OCI-LY7 (cell line): Measurements from ENCODE around the gene CCDC47. TPM values are rescaled to one million over a fixed set of nuclear protein-coding genes. Genes with fewer than 3 reads are reported as not detected.

Experiments used
- BruUV-seq: library from RNA; stranded (reverse); fragments of 400-500 nt; replicated peaks from 2 replicates; lab custom pipeline; 2021; lab: Mats Ljungman, UMichigan
- CTCF ChIA-PET: fragments of 300-600 bp; sonication (Branson Sonifier 250); formaldehyde crosslinking; loops from one replicate; lab custom pipeline; 2022; ENCODE audit warnings: antibody characterized with exemption; ENCODE audit not compliant: unreplicated experiment; lab: Charles Lee
- POLR2A ChIA-PET: fragments of 300-600 bp; sonication (Branson Sonifier 250); formaldehyde crosslinking; loops from one replicate; lab custom pipeline; 2022; ENCODE audit warnings: antibody characterized with exemption; lab: Charles Lee
- DNase-seq: peaks from one replicate; pipeline ENCODE4 v3.0.0-alpha.2; 2015; ENCODE audit warnings: low spot score
- H2AFZ ChIP-seq: fragments of 200-600 bp; sonication (generic), shearing (Covaris generic); 2 replicates; pipeline ENCODE4 v1.6.1; 2014; ENCODE audit warnings: mild to moderate bottlenecking, antibody characterized with exemption, low read length, moderate library complexity
- H3K27ac ChIP-seq: fragments of 200-600 bp; sonication (generic); 2 replicates; pipeline ENCODE4 v1.5.1; 2014; ENCODE audit warnings: mixed run types, low read depth, mild to moderate bottlenecking, moderate library complexity, low read length, inconsistent platforms; ENCODE audit not compliant: poor library complexity, severe bottlenecking
- H3K36me3 ChIP-seq: fragments of 200-600 bp; sonication (generic); 2 replicates; pipeline ENCODE4 v1.6.1; 2014; ENCODE audit warnings: mild to moderate bottlenecking, antibody characterized with exemption, low read length, moderate library complexity, mixed read lengths; ENCODE audit not compliant: insufficient read depth
- H3K4me1 ChIP-seq: fragments of 200-600 bp; sonication (generic); 2 replicates; pipeline ENCODE4 v1.5.1; 2014; ENCODE audit warnings: mild to moderate bottlenecking, low read length; ENCODE audit not compliant: insufficient read depth, poor library complexity, severe bottlenecking
- H3K4me2 ChIP-seq: fragments of 200-600 bp; sonication (generic); 2 replicates; pipeline ENCODE4 v1.6.1; 2014; ENCODE audit warnings: mild to moderate bottlenecking, low read length
- H3K4me3 ChIP-seq: fragments of 200-600 bp; sonication (generic); 2 replicates; pipeline ENCODE4 v1.5.1; 2014; ENCODE audit warnings: mild to moderate bottlenecking, low read depth, low read length; ENCODE audit not compliant: poor library complexity, severe bottlenecking
- H3K79me2 ChIP-seq: fragments of 200-600 bp; sonication (generic); 2 replicates; pipeline ENCODE4 v1.6.1; 2016; ENCODE audit warnings: low read depth, mild to moderate bottlenecking, low read length, moderate library complexity, mixed read lengths; ENCODE audit not compliant: insufficient read depth
- H3K9me2 ChIP-seq: fragments of 200-600 bp; sonication (generic); 2 replicates; pipeline ENCODE4 v1.6.1; 2016; ENCODE audit warnings: mild to moderate bottlenecking, low read length, mixed read lengths; ENCODE audit not compliant: insufficient read depth
- H3K9me3 ChIP-seq: fragments of 200-600 bp; sonication (generic); 2 replicates; pipeline ENCODE4 v1.6.1; 2014; ENCODE audit warnings: mild to moderate bottlenecking, mixed run types, low read length, mixed read lengths
- H4K20me1 ChIP-seq: fragments of 200-600 bp; sonication (generic); 2 replicates; pipeline ENCODE4 v1.6.1; 2014; ENCODE audit warnings: mild to moderate bottlenecking, antibody characterized with exemption, low read length, moderate library complexity, mixed read lengths; ENCODE audit not compliant: insufficient read depth
- EZH2phosphoT487 ChIP-seq: fragments of 200-600 bp; sonication (generic); IDR thresholded peaks from 2 replicates; pipeline ENCODE4 v1.6.1; 2018; ENCODE audit warnings: low read depth, borderline replicate concordance, mild to moderate bottlenecking, mixed run types, antibody characterized with exemption, low read length, moderate library complexity, mixed read lengths
- intact Hi-C: fragments of 100-400 bp; cut with micrococcal nuclease; formaldehyde crosslinking; loops from one replicate; pipeline ENCODE4 v1.10.0; 2022; ENCODE audit not compliant: unreplicated experiment
- total RNA-seq, 2 experiments: library from RNA; depleted of rRNA in 1 of 2; stranded (reverse); fragments of >200 nt in 1 of 2; shearing (Covaris generic) in 1 of 2; gene quantifications; 2 replicates each; pipeline ENCODE4 v1.2.3, GENCODE V29; 2014 to 2022
- TF ChIP-seq, protein P1 (sequence below): fragments of 200-600 bp; sonication (generic); conservative IDR thresholded peaks from 2 replicates; pipeline ENCODE4 v1.5.1; 2014; ENCODE audit warnings: mild to moderate bottlenecking, antibody characterized with exemption, low read length, moderate library complexity, mixed read lengths

The CCDC47 gene
- total RNA-seq, 2 experiments from 2014 or later = 27.5 to 50.3 TPM

GRCh38 chr17:63718988-63719387, 54.4 kb downstream of the CCDC47 start:
- CTCF ChIA-PET = no interaction called here

GRCh38 chr17:63716426-63716825, 57.0 kb downstream of the CCDC47 start:
- H3K4me2 ChIP-seq = no peak overlapping the region
- ChIA-PET CTCF (no interaction called here), POLR2A (interaction anchor here (1.4 kb wide), 1 partner anchor 18 kb away, joined by 3 read pairs; no protein-coding TSS in a partner anchor)
- H3K27ac ChIP-seq = no peak overlapping the region
- H2AFZ ChIP-seq = no peak overlapping the region
- H3K36me3 ChIP-seq = peaks cover 40% of the 10 kb centered on the region
- BruUV-seq = no TSS peak
- H4K20me1 ChIP-seq = no peaks in the 10 kb centered on the region
- no peaks in the 10 kb centered on the region for H3K79me2 ChIP-seq
- H3K4me3 ChIP-seq = no peak overlapping the region
- no peaks in the 10 kb centered on the region for H3K9me2 ChIP-seq
- TF ChIP-seq EZH2phosphoT487 = no peak
- TF ChIP-seq, protein P1, sequence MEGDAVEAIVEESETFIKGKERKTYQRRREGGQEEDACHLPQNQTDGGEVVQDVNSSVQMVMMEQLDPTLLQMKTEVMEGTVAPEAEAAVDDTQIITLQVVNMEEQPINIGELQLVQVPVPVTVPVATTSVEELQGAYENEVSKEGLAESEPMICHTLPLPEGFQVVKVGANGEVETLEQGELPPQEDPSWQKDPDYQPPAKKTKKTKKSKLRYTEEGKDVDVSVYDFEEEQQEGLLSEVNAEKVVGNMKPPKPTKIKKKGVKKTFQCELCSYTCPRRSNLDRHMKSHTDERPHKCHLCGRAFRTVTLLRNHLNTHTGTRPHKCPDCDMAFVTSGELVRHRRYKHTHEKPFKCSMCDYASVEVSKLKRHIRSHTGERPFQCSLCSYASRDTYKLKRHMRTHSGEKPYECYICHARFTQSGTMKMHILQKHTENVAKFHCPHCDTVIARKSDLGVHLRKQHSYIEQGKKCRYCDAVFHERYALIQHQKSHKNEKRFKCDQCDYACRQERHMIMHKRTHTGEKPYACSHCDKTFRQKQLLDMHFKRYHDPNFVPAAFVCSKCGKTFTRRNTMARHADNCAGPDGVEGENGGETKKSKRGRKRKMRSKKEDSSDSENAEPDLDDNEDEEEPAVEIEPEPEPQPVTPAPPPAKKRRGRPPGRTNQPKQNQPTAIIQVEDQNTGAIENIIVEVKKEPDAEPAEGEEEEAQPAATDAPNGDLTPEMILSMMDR = no peak
- no peaks in the 10 kb centered on the region for H3K9me3 ChIP-seq
- H3K4me1 ChIP-seq = no peaks in the 10 kb centered on the region
- intact Hi-C loops = no loop called here
- DNase-seq = no peak

More at GRCh38 chr17:63718988-63719387, 54.4 kb downstream of the CCDC47 start:
- H3K4me1 ChIP-seq = no peaks in the 10 kb centered on the region
- intact Hi-C loops = no loop called here
- H4K20me1 ChIP-seq = no peaks in the 10 kb centered on the region
- H3K9me3 ChIP-seq = no peaks in the 10 kb centered on the region
- H3K27ac ChIP-seq = no peak overlapping the region
- no peak overlapping the region for H2AFZ ChIP-seq
- H3K9me2 ChIP-seq = no peaks in the 10 kb centered on the region
- no peak overlapping the region for H3K4me2 ChIP-seq
- no peak for DNase-seq
- H3K4me3 ChIP-seq = no peak overlapping the region
- peaks cover 31% of the 10 kb centered on the region for H3K36me3 ChIP-seq
- no peak for TF ChIP-seq EZH2phosphoT487
- TF ChIP-seq, protein P1 = no peak
- BruUV-seq = no TSS peak
- POLR2A ChIA-PET = interaction anchor here (1.1 kb wide), 1 partner anchor 17 kb away, joined by 5 read pairs; no protein-coding TSS in a partner anchor
- no peaks in the 10 kb centered on the region for H3K79me2 ChIP-seq

GRCh38 chr17:63714550-63715277, 58.7 kb downstream of the CCDC47 start:
- Histone ChIP-seq H3K4me3 (no peak overlapping the region), H2AFZ (no peak overlapping the region), H4K20me1 (no peaks in the 10 kb centered on the region), H3K9me2 (no peaks in the 10 kb centered on the region), H3K79me2 (no peaks in the 10 kb centered on the region), H3K36me3 (peaks cover 56% of the 10 kb centered on the region), H3K4me2 (no peak overlapping the region), H3K4me1 (no peaks in the 10 kb centered on the region), H3K27ac (no peak overlapping the region), H3K9me3 (no peaks in the 10 kb centered on the region)
- intact Hi-C loops = no loop called here
- no peak for DNase-seq
- no TSS peak for BruUV-seq
- CTCF ChIA-PET = no interaction called here
- POLR2A ChIA-PET = interaction anchor here (0.6 to 1.4 kb wide), 4 partner anchors 12 to 71 kb away, joined by 3 read pairs; no protein-coding TSS in a partner anchor
- TF ChIP-seq, protein P1 = no peak
- TF ChIP-seq EZH2phosphoT487 = no peak
